ENCODE results near the gene INSIG2. TPM values are rescaled to one million over a fixed set of nuclear protein-coding genes. Genes with fewer than 3 reads are reported as not detected.
A peak's percentile ranks its signal among the peaks of the same experiment; 100 is the strongest.
"Not testable (repeated sequence)": the region's sequence is repeated elsewhere in the genome, so short reads cannot be mapped to it uniquely, and the experiment has no call there.

The INSIG2 gene
- total RNA-seq, 1 experiment from 2014 or later = 11.0 TPM

GRCh38 chr2:118078734-118079133, 9.5 kb upstream of the INSIG2 start:
- no peaks in the 10 kb centered on the region for H3K9me3 ChIP-seq (replicated peaks)

DNA sequence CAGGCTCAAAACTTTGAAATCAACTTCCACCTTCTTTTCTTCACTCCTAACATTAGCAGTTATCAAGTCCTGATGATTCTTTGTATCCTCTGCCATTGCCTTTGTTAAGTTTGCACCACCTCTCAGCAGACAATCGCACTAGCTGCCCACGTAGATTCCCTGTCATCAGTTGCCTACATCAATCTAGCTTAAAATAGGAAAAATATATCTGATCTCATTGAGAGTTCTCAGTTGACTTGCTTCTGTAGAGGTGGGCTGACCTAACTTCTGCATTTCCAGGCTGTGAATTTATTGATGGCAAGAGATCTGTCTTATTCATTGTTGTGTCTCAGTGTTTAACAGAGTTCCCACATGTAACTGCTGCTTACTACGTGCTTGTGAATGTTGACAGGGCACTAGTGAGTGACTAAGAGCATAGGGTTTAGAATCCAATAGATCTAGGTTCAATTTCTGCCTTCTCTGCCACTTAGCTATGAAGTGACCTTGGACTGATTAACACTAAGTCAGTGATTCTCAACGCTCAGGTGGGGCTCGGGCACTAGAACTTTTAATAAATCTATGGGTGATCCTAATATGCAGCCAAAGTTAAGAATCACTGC, 3.7 kb upstream of the INSIG2 start:
- H3K9me3 ChIP-seq (replicated peaks) = no peaks in the 10 kb centered on the region
- H3K36me3 ChIP-seq = no peaks in the 10 kb centered on the region
- no peak overlapping the region for H3K27ac ChIP-seq
- no peak for DNase-seq
- H3K4me1 ChIP-seq = no peaks in the 10 kb centered on the region; the same call in 1 of the 2 replicates
- peaks cover 1% of the 10 kb centered on the region for H3K27me3 ChIP-seq
- H3K4me3 ChIP-seq = no peak overlapping the region

More at GRCh38 chr2:118078734-118079133, 9.5 kb upstream of the INSIG2 start:
- no peaks in the 10 kb centered on the region for H3K36me3 ChIP-seq
- no peak for DNase-seq
- H3K4me3 ChIP-seq = no peak overlapping the region
- no peak overlapping the region for H3K27ac ChIP-seq
- peaks cover 9% of the 10 kb centered on the region for H3K27me3 ChIP-seq
- no peaks in the 10 kb centered on the region for H3K4me1 ChIP-seq

GRCh38 chr2:118085173-118086023, 2.9 kb upstream of the INSIG2 start:
- H3K36me3 ChIP-seq = no peaks in the 10 kb centered on the region
- no peaks in the 10 kb centered on the region; the same call in 1 of the 2 replicates for H3K27me3 ChIP-seq
- no peak overlapping the region for H3K27ac ChIP-seq
- no peak overlapping the region for H3K4me3 ChIP-seq
- no peak for DNase-seq
- no peaks in the 10 kb centered on the region for H3K9me3 ChIP-seq (replicated peaks)
- H3K4me1 ChIP-seq = peaks cover 5% of the 10 kb centered on the region; the same call in 1 of the 2 replicates

- no peaks in the 10 kb centered on the region; the same call in 1 of the 2 replicates for H3K27me3 ChIP-seq
- peaks cover 6% of the 10 kb centered on the region; the same call in 1 of the 2 replicates for H3K4me1 ChIP-seq
- no peaks in the 10 kb centered on the region for H3K9me3 ChIP-seq (replicated peaks)
- no peak overlapping the region for H3K4me3 ChIP-seq
- H3K36me3 ChIP-seq = no peaks in the 10 kb centered on the region
- DNase-seq = no peak
- H3K27ac ChIP-seq = no peak overlapping the region
Measured at GRCh38 chr2:118086024-118086633, 2.1 kb upstream of the INSIG2 start.

DNA sequence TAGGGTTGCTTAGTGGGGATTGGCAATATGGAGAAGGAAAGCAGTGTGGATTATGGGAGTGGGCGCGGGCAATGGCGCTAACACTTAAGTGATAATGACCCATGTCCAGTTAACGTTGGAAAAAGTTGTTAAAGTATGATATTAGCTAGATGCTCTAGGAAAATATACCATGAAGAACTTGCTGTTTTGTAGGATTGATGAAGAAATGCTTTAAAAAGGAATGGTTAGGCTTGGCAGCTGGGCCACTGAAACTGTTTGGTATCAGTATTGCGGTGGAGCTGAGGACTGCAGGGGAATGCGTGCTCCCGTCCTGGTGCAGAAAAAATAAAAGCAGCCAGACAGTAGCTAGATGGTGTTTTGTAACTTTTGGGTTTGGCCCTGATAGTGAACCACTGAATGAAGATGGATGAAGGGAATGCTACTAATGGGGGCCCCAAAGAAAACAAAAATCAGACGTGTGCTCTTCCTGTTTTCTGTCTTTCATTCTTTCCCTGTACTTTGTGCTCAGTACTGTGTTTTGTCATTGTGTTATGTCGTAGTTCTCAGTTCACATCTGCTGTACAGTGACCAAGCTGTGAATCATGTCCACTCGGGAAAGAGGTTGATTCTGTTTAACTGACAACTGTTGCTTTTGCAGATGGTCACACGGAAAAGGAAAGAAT, 999 bp downstream of the INSIG2 start:
- Histone ChIP-seq H3K27me3 (no peaks in the 10 kb centered on the region; the same call in 1 of the 2 replicates), H3K4me3 (peak overlapping the region; percentile 67), H3K9me3 (replicated peaks) (no peaks in the 10 kb centered on the region), H3K27ac (no peak overlapping the region), H3K36me3 (no peaks in the 10 kb centered on the region), H3K4me1 (peaks cover 12% of the 10 kb centered on the region)
- DNase-seq = peak; percentile 8 to 38

GRCh38 chr2:118090387-118091139, 2.3 kb downstream of the INSIG2 start:
- H3K27ac ChIP-seq = no peak overlapping the region
- no peak for DNase-seq
- no peaks in the 10 kb centered on the region for H3K36me3 ChIP-seq
- no peak overlapping the region for H3K4me3 ChIP-seq
- H3K9me3 ChIP-seq (replicated peaks) = no peaks in the 10 kb centered on the region
- H3K4me1 ChIP-seq = peaks cover 15% of the 10 kb centered on the region
- H3K27me3 ChIP-seq = no peaks in the 10 kb centered on the region

DNA sequence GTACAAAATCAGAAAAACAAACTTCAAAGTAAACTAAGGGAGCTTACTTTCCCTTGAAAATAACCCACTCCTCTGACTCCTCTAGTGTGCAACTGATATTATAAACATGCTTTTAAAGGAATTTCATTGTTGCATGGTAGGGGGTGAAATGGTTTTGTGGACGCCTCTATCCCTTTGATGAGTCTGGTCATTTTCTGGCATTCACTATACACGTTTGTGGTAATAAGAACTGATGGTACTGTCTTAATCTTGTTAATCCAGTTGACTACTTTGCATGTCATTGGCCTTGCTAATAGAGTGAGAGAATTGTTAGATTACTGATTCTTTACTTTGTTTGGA, 2.8 kb downstream of the INSIG2 start:
- Histone ChIP-seq H3K4me1 (peaks cover 18% of the 10 kb centered on the region), H3K27ac (no peak overlapping the region), H3K9me3 (replicated peaks) (no peaks in the 10 kb centered on the region), H3K36me3 (no peaks in the 10 kb centered on the region), H3K27me3 (no peaks in the 10 kb centered on the region), H3K4me3 (no peak overlapping the region)
- no peak for DNase-seq

DNA sequence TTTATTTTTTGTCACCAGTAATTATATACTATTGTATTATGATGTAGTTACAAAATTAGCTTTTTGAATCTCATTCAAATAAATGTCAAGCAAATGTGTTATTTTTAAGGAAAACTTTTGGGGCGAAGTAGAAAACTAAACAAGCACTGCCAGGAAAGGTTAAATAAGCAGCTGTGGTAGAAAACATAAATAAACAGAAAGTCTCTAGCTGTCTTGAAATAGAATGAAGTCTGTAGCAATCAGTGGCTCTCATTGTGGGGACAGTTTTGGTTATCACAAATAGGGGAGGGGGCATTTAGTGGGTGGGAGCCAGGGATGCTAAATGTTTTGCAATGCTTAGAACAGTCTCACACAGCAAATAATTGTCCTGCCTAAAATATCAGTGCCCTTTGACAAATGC, 3.4 kb downstream of the INSIG2 start:
- H3K27me3 ChIP-seq = no peaks in the 10 kb centered on the region
- no peak for DNase-seq
- H3K27ac ChIP-seq = no peak overlapping the region
- no peak overlapping the region for H3K4me3 ChIP-seq
- peaks cover 18% of the 10 kb centered on the region for H3K4me1 ChIP-seq
- no peaks in the 10 kb centered on the region for H3K36me3 ChIP-seq
- H3K9me3 ChIP-seq (replicated peaks) = no peaks in the 10 kb centered on the region

DNA sequence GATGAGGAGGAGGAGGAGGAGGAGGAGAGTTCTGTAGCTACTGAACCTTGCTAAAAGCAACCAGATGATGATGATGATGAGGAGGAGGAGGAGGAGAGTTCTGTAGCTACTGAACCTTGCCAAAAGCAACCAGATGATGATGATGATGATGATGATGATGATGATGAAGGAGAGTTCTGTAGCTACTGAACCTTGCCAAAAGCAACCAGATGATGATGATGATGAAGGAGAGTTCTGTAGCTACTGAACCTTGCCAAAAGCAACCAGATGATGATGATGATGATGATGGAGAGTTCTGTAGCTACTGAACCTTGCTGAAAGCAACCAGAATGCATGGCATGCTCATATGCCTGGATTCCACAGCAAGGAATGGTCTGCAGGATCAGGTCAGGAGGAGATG, 5.8 kb downstream of the INSIG2 start:
- H3K4me3 ChIP-seq; H3K9me3 ChIP-seq (replicated peaks); H3K27ac ChIP-seq; H3K36me3 ChIP-seq; H3K27me3 ChIP-seq; DNase-seq: not testable (repeated sequence)
- H3K4me1 ChIP-seq = peaks cover 18% of the 10 kb centered on the region

GRCh38 chr2:118094503-118094902, 6.2 kb downstream of the INSIG2 start:
- no peak for DNase-seq
- Histone ChIP-seq H3K27ac (no peak overlapping the region), H3K36me3 (no peaks in the 10 kb centered on the region), H3K27me3 (no peaks in the 10 kb centered on the region), H3K9me3 (replicated peaks) (no peaks in the 10 kb centered on the region), H3K4me1 (peaks cover 18% of the 10 kb centered on the region), H3K4me3 (no peak overlapping the region)

- no peak overlapping the region for H3K27ac ChIP-seq
- DNase-seq = peak in 1 of 2 experiments; percentile 27
Measured at GRCh38 chr2:118095610-118096009, 7.3 kb downstream of the INSIG2 start.

GRCh38 chr2:118097657-118098056, 9.4 kb downstream of the INSIG2 start:
- no peak for DNase-seq

More at GRCh38 chr2:118095610-118096009, 7.3 kb downstream of the INSIG2 start:
- Histone ChIP-seq H3K36me3 (no peaks in the 10 kb centered on the region), H3K4me1 (peaks cover 13% of the 10 kb centered on the region), H3K27me3 (no peaks in the 10 kb centered on the region), H3K9me3 (replicated peaks) (no peaks in the 10 kb centered on the region), H3K4me3 (no peak overlapping the region)

DNA sequence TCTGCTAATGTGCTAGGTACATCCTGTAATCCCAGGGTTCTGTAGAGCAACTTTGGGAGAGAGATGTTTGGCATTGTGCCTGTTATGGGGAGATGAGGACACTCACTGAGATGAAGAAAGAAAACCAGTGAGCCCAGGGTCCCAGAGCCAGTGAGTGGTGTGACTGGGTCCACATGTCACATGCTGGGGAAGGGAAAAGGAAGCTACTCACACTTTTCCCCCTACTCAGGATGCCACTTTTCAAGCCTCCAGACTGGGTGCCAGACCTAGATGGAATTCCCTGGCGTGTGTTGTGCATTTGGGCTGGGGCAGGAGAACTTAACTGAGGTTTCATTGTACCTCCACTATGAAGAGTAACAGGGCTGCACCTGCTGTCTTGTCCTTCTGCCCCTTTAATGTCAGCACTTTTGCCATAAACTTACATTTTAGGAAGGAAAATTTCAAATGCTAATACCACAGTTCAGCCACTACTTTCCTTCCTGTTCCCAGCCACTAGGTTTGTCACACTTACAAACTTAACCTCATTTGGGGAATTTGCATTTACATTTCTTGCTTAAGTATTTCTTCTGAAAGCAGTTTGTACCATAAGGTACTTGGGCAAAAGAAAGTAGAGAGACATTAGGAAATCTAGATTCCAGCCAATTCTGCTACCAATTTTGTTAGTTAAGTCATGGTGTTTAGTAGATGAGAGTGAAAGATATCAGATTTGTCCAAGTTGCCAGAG, 10.2 kb downstream of the INSIG2 start:
- Histone ChIP-seq H3K4me1 (peaks cover 6% of the 10 kb centered on the region), H3K4me3 (no peak overlapping the region), H3K27me3 (no peaks in the 10 kb centered on the region), H3K9me3 (replicated peaks) (no peaks in the 10 kb centered on the region), H3K36me3 (no peaks in the 10 kb centered on the region), H3K27ac (no peak overlapping the region)
- no peak for DNase-seq

More at GRCh38 chr2:118097657-118098056, 9.4 kb downstream of the INSIG2 start:
- H3K4me3 ChIP-seq = no peak overlapping the region
- no peaks in the 10 kb centered on the region for H3K36me3 ChIP-seq
- H3K4me1 ChIP-seq = peaks cover 6% of the 10 kb centered on the region
- H3K27me3 ChIP-seq = no peaks in the 10 kb centered on the region
- H3K9me3 ChIP-seq (replicated peaks) = no peaks in the 10 kb centered on the region
- no peak overlapping the region for H3K27ac ChIP-seq

Measured in SJCRH30 (cell line).